Measurements from ENCODE around the gene SGMS1.
A peak's percentile ranks its signal among the peaks of the same experiment; 100 is the strongest.
"Not testable (repeated sequence)": the region's sequence is repeated elsewhere in the genome, so short reads cannot be mapped to it uniquely, and the experiment has no call there.

The SGMS1 gene

GRCh38 chr10:50542871-50543270 is 80.9 kb downstream of the SGMS1 start:
- no peak for TF ChIP-seq GATA1 (IDR thresholded peaks at IDR 0.05; ENCODE audit: low read depth, low read length)
- TF ChIP-seq POLR2A (IDR thresholded peaks at IDR 0.05; ENCODE audit: low read length) = no peak

DNA sequence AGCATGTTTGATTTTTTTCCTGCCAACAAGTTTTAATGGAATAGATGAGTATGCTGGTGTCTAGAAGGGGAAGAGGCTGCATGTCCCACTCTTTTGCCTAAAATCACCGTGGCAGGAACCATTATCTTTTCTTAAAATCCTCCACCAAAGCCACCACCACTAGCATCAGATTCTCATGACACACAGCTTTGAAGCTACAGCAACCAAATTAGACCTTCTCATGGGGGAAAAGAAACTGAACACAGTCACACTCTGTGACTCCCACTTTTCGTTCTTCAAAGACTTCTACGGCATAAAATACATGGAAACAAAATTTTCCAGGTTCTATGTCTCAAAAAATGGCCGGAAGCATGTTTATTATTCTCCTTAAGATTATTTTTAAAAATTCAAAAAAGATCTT is 81.8 kb downstream of the SGMS1 start:
- no peak for DNase-seq
- TF ChIP-seq GATA1 (IDR thresholded peaks at IDR 0.05; ENCODE audit: low read depth, low read length) (no peak), POLR2A (IDR thresholded peaks at IDR 0.05; ENCODE audit: low read length) (no peak)

More at GRCh38 chr10:50542871-50543270, 80.9 kb downstream of the SGMS1 start:
- no peak for DNase-seq

DNA sequence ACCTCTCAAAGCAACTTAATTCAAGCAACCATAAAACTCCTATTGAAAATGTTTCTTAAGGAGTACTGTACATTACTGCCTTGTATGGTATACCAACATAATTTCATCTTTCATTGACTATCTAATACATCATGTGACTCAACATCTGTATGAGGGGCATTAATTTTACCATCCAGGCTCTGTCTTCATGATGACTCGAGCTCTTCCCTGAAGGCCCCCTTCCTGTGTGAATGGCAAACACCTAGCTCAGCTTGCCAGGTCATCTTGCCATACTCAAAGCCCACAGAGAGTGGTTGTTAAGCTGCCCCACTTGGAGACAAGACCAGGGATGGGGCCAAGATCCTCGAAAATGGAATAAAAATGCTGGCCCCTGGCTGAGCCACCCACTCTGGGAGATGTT is 82.4 kb downstream of the SGMS1 start:
- DNase-seq = no peak
- TF ChIP-seq POLR2A (IDR thresholded peaks at IDR 0.05; ENCODE audit: low read length) (no peak), GATA1 (IDR thresholded peaks at IDR 0.05; ENCODE audit: low read depth, low read length) (no peak)

GRCh38 chr10:50540826-50541122 is 83.0 kb downstream of the SGMS1 start:
- TF ChIP-seq POLR2A (IDR thresholded peaks at IDR 0.05; ENCODE audit: low read length) (no peak), GATA1 (IDR thresholded peaks at IDR 0.05; ENCODE audit: low read depth, low read length) (no peak)
- no peak for DNase-seq

- peak in 1 of 2 experiments; percentile 59 for DNase-seq
- TF ChIP-seq GATA1 (IDR thresholded peaks at IDR 0.05; ENCODE audit: low read depth, low read length) = no peak
- no peak for TF ChIP-seq POLR2A (IDR thresholded peaks at IDR 0.05; ENCODE audit: low read length)
These were observed 83.5 kb downstream of the SGMS1 start for GRCh38 chr10:50540069-50540825.

- TF ChIP-seq GATA1 (IDR thresholded peaks at IDR 0.05; ENCODE audit: low read depth, low read length) (no peak), POLR2A (IDR thresholded peaks at IDR 0.05; ENCODE audit: low read length) (no peak)
- DNase-seq = peak in 1 of 2 experiments; percentile 29
These were observed 85.0 kb downstream of the SGMS1 start for GRCh38 chr10:50538555-50539398.

GRCh38 chr10:50536617-50537240 is 87.0 kb downstream of the SGMS1 start:
- no peak for DNase-seq
- TF ChIP-seq GATA1 (IDR thresholded peaks at IDR 0.05; ENCODE audit: low read depth, low read length) = no peak

DNA sequence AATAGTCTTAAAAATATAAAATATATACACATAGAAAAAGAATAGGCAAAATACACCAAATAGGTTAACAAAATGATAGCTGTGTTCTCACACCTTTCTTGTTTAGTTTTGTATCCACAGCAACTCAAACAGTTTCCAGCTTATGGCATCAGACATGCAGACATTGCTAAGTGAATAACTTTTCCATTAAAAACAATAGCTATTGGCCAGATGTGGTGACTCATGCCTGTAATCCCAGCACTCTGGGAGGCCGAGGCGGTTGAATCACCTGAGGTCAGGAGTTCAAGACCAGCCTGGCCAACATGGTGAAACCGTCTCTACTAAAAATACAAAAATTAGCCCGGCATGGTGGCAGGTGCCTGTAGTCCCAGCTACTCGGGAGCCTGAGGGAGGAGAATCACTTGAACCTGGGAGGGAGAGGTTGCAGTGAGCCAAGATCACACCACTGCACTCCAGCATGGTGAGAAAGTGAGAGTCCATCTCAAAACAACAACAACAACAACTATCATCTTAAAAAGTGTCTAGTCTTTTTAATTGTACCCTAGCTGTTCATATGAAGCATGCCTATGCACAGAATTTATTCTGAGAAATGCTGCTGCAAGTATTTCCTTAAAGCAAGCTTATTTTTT is 88.9 kb downstream of the SGMS1 start:
- DNase-seq = not testable (repeated sequence)

DNA sequence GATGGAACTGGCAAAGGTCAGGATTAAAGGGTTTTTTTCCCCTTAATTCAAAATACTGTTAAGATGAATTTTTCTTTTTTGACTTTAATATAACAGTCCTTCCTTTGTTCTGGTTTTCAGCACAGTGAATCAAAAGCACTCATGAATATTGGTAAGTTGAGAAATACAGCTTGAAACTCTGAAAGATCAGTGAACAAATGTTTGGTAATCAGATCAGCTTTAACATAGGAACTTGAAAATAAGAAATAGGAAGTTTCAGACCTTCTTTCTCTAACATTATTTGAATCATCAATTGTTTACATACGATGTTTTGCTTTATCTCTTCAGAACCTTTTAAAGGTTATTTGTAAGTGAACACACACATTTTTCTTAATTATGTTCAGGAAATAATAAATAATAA is 90.5 kb downstream of the SGMS1 start:
- no peak for TF ChIP-seq GATA1 (IDR thresholded peaks at IDR 0.05; ENCODE audit: low read depth, low read length)
- TF ChIP-seq POLR2A (IDR thresholded peaks at IDR 0.05; ENCODE audit: low read length) = no peak
- DNase-seq = no peak

GRCh38 chr10:50531388-50532077 is 92.2 kb downstream of the SGMS1 start:
- TF ChIP-seq GATA1 (IDR thresholded peaks at IDR 0.05; ENCODE audit: low read depth, low read length) = no peak
- TF ChIP-seq POLR2A (IDR thresholded peaks at IDR 0.05; ENCODE audit: low read length) = no peak
- peak in 1 of 2 experiments; percentile 19 for DNase-seq

- no peak for DNase-seq
- TF ChIP-seq POLR2A (IDR thresholded peaks at IDR 0.05; ENCODE audit: low read length) (no peak), GATA1 (IDR thresholded peaks at IDR 0.05; ENCODE audit: low read depth, low read length) (no peak)
These were observed 94.1 kb downstream of the SGMS1 start for GRCh38 chr10:50529660-50530059.

GRCh38 chr10:50528206-50528605 is 95.5 kb downstream of the SGMS1 start:
- TF ChIP-seq GATA1 (IDR thresholded peaks at IDR 0.05; ENCODE audit: low read depth, low read length) (no peak), POLR2A (IDR thresholded peaks at IDR 0.05; ENCODE audit: low read length) (no peak)
- no peak for DNase-seq

GRCh38 chr10:50527442-50528043 is 96.2 kb downstream of the SGMS1 start:
- no peak for TF ChIP-seq GATA1 (IDR thresholded peaks at IDR 0.05; ENCODE audit: low read depth, low read length)
- TF ChIP-seq POLR2A (IDR thresholded peaks at IDR 0.05; ENCODE audit: low read length) = no peak
- DNase-seq = peak; percentile 22 to 23
